ENCODE measurements around the gene PMFBP1. TPM values are rescaled to one million over a fixed set of nuclear protein-coding genes. Genes with fewer than 3 reads are reported as not detected.
A peak's percentile ranks its signal among the peaks of the same experiment; 100 is the strongest.

Gene PMFBP1
- 1 to 10 TPM; 1.2 to 5.8 (median 3.9) TPM for polyA plus RNA-seq (ENCODE audit: insufficient read length in 4 of 4)

- DNase-seq (ENCODE audit: low read depth in 4 of 4, low spot score in 3 of 4), result no peak
These were observed at the start of gene PMFBP1 for GRCh38 chr16:72172105-72173034. Gene PMFBP1 (minus strand): TSS chr16:72172155. CDS start chr16:72171208, 947 bp downstream.

DNA sequence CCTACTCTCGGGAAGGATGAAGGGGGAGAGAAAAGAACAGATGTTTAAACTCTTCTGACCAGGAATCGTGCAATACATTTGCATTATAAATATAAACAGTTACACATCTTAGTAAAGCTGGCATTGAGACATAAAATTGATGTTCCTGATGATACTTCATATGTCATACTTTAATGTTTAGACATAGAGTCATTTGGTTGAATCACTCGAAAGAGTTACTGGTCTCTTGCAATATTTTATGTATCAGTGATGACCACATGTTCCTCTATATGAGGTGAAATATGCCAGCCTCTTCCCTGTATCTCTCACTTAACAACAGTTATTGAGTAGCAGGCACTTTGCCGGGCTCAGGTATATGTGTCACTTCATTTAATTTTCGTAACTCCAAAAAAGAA, 49.7 kb upstream of the PMFBP1 start:
- no peak for DNase-seq (ENCODE audit: low read depth in 4 of 4, low spot score in 3 of 4)

- DNase-seq (ENCODE audit: low read depth in 4 of 4, low spot score in 3 of 4), result no peak
These were observed 49.1 kb upstream of the PMFBP1 start for GRCh38 chr16:72220875-72221629.

DNA sequence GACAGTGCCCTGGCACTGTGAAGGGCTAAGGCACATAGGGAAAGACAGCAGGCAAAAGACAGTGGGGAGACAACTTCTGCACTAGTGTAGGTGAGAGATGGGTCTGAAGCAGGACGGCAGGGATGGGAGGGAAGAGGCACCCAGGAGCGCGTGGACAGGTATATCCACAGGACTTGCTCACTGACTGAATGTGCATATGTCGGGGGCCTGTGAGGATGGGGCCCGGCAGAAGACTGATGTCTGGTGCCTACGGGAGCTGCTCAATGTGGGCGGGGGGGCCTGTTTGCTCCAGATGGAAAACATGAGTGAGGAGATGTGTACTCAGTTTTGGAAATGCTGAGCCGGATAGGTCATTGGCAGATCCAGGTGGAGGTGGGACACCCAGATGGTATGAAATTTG, 47.3 kb upstream of the PMFBP1 start:
- DNase-seq (ENCODE audit: low read depth in 4 of 4, low spot score in 3 of 4), result no peak

DNA sequence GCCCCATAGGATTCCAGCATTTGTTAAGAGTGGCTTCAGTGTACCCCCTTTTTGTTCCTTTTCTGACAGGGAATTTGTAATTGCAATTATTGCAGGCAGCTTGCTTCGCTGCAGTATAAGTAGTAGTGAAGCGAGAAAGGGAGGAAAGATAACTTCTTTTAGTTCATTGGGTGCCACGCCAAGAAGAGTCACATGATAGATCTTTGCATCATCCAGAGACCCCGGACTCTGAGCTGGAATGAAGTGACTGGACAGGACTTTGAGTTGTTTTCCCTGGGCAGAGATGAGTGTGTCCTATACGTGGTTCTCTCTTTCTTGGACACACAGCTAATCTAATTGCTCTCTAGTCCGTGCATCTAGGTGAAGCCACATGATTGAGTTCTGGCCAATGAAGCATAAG, 44.8 kb upstream of the PMFBP1 start:
- DNase-seq (ENCODE audit: low read depth in 4 of 4, low spot score in 3 of 4), result no peak

- no peak for DNase-seq (ENCODE audit: low read depth in 4 of 4, low spot score in 3 of 4)
These were observed 42.9 kb upstream of the PMFBP1 start for GRCh38 chr16:72214821-72215220.

GRCh38 chr16:72211110-72211509, 39.2 kb upstream of the PMFBP1 start:
- DNase-seq (ENCODE audit: low read depth in 4 of 4, low spot score in 3 of 4), result no peak

DNA sequence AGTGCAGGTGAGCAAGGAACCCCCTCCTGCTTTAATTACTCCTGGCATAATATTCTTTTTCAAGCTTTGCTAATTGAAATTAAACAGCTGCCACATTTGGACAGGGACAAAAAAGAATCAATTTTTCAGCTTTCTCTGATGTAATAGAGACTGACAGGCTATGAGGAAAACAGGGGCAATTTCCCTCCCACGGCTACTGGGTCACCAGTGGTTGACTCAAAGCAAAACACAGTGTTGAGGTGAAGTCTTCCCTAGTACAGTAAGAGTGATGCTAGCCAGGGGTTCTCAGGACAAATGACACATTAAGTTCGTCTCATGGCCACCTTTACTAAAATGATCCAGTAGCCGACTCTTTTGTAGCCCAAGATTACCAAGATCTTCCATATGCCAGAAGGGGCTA, 38.6 kb upstream of the PMFBP1 start:
- no peak for DNase-seq (ENCODE audit: low read depth in 4 of 4, low spot score in 3 of 4)

- no peak for DNase-seq (ENCODE audit: low read depth in 4 of 4, low spot score in 3 of 4)
These were observed 38.1 kb upstream of the PMFBP1 start for GRCh38 chr16:72210072-72210471.

DNA sequence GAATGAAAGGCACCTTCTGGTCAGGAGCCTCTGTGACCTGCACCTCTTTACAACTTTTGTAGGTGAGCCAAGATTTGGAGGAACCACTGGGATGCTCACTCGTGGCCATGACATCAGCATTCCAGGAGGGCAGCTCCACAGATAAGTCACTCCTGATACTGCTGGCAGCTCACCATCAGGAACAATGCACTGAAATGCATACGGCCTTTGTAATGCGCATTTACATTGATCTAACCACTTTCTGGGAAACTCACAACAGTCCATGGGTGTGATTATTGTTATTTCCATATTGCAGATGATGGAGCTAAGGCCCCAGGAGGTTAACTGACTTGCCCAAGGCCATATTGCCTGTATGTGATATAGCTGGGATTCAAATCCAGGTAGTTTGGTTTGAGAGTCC, 34.3 kb upstream of the PMFBP1 start:
- DNase-seq (ENCODE audit: low read depth in 4 of 4, low spot score in 3 of 4), result no peak

GRCh38 chr16:72203401-72203800, 31.4 kb upstream of the PMFBP1 start:
- no peak for DNase-seq (ENCODE audit: low read depth in 4 of 4, low spot score in 3 of 4)

- no peak for DNase-seq (ENCODE audit: low read depth in 4 of 4, low spot score in 3 of 4)
These were observed 30.1 kb upstream of the PMFBP1 start for GRCh38 chr16:72202014-72202413.

- no peak for DNase-seq (ENCODE audit: low read depth in 4 of 4, low spot score in 3 of 4)
These were observed 29.4 kb upstream of the PMFBP1 start for GRCh38 chr16:72201387-72201786.

DNA sequence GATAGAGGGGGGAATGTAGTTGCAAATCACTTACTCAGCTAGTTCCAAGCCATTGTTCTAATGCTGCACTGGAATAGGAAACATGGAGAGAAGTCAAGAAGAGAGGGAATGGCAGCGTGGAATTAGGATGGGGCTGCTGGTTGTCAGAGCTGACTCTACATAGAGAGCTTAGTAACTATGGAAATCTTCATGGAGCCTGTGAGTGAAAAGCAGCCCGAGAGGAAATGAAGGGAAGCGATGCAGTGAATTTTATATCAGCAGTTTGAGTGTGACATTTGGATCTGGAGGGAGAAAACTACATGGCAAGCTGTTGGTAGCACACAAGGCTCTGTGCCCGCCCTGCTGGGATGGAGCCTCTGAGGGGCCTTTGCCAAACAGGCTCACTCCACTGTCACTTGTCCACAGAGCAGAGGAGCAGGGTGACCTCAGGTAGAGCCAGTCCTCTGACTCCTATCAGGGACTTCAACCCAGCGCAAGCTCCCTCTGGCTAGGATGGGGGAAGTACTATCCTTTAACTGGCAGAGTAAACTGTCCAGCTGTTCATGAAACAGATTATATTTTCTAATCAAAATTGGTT, 27.9 kb upstream of the PMFBP1 start:
- DNase-seq (ENCODE audit: low read depth in 4 of 4, low spot score in 3 of 4), result no peak

GRCh38 chr16:72198771-72199201, 26.8 kb upstream of the PMFBP1 start:
- no peak for DNase-seq (ENCODE audit: low read depth in 4 of 4, low spot score in 3 of 4)

- DNase-seq (ENCODE audit: low read depth in 4 of 4, low spot score in 3 of 4), result peak in 3 of 4 donors; percentile 33 to 36 (median 36)
These were observed 26.2 kb upstream of the PMFBP1 start for GRCh38 chr16:72198021-72198711.

DNA sequence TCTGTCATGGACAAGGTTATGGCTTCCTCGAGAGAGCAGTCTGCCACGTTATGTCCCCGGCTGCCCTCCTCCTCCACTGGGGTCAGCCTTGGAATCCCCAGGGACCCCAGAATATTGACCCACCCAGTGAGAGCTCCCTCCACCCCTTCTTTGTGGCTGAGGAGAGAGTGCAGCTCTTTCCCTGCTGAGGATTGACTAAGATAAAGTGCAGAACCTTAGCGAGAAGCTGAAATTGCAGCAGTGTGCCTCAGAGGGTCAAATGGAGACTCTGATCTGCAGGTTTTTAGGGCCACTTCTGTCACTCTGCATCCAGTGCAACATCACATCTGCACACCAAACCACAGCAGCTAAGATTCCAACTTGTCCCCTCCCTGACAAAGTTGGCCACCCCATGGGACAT, 25.6 kb upstream of the PMFBP1 start:
- no peak for DNase-seq (ENCODE audit: low read depth in 4 of 4, low spot score in 3 of 4)

DNA sequence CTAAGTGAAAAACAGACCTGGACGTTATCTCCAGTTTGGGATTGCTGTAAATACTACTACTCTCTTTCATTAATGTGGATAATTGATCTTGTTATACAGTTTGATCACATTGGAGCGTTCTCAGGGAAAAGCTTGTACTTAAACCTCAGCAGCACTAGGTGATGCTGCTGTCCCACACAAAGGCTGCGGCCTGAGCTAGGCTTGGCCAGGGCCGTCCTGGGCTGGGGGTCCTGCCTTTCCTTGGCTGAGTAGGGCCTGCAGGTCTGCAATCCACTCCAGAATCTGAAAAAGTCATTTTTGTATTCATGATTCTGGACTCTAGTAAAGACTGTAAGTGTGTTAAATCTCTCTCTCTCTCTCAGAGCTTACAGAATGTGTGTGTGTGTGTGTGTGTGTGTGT, 23.7 kb upstream of the PMFBP1 start:
- DNase-seq (ENCODE audit: low read depth in 4 of 4, low spot score in 3 of 4), result no peak

- DNase-seq (ENCODE audit: low read depth in 4 of 4, low spot score in 3 of 4), result no peak
These were observed 19.6 kb upstream of the PMFBP1 start for GRCh38 chr16:72191551-72191950.

GRCh38 chr16:72189865-72190371, 18.0 kb upstream of the PMFBP1 start:
- DNase-seq (ENCODE audit: low read depth in 4 of 4, low spot score in 3 of 4), result no peak
